Panc1 (cell line): ENCODE data around the gene MAG. TPM values are rescaled to one million over a fixed set of nuclear protein-coding genes. Genes with fewer than 3 reads are reported as not detected.
A peak's percentile ranks its signal among the peaks of the same experiment; 100 is the strongest.

Experiments
- ATAC-seq: fragments of 200-7000 bp; cut with Tn5 transposase; 2 replicates; pipeline ENCODE4 v1.9.1; 2020; ENCODE audit warnings: mild to moderate bottlenecking, moderate library complexity
- BruUV-seq: library from RNA; stranded (reverse); fragments of 400-500 nt; replicated peaks from 2 replicates; lab custom pipeline; 2021; lab: Mats Ljungman, UMichigan
- CTCF ChIA-PET: fragments of 300-600 bp; sonication (Branson Sonifier 250); formaldehyde crosslinking; loops from one replicate; lab custom pipeline; 2022; ENCODE audit warnings: antibody characterized with exemption; lab: Charles Lee
- POLR2A ChIA-PET: fragments of 300-600 bp; sonication (Branson Sonifier 250); formaldehyde crosslinking; loops from one replicate; lab custom pipeline; 2022; ENCODE audit warnings: antibody characterized with exemption; lab: Charles Lee
- DNase-seq: peaks from one replicate; pipeline ENCODE4 v3.0.0-alpha.2; 2010; ENCODE audit warnings: low read depth, low spot score
- H3K27ac ChIP-seq: 2 replicates; pipeline ENCODE4 v1.5.1; 2011; ENCODE audit warnings: mild to moderate bottlenecking, low read length, inconsistent platforms
- H3K27me3 ChIP-seq: fragments of 200-500 bp; sonication (Bioruptor generic); 2 replicates; pipeline ENCODE4 v1.6.0; 2014; ENCODE audit warnings: low read length, inconsistent platforms; ENCODE audit not compliant: control insufficient read depth, insufficient read depth
- H3K36me3 ChIP-seq: fragments of 200-500 bp; sonication (Bioruptor generic); 2 replicates; pipeline ENCODE4 v1.5.1; 2014; ENCODE audit warnings: inconsistent platforms, mild to moderate bottlenecking, low read length, moderate library complexity; ENCODE audit not compliant: control insufficient read depth, insufficient read depth
- H3K4me1 ChIP-seq: 2 replicates; pipeline ENCODE4 v1.5.1; 2011; ENCODE audit warnings: inconsistent platforms, mild to moderate bottlenecking, low read length, moderate library complexity; ENCODE audit not compliant: control insufficient read depth, insufficient read depth
- H3K4me3 ChIP-seq, 2 experiments: 2 replicates each; pipeline ENCODE4 v1.5.1; 2011 to 2012; ENCODE audit warnings: low read depth in 2 of 2, low read length in 2 of 2, mild to moderate bottlenecking in 2 of 2, inconsistent platforms in 1 of 2, moderate library complexity in 1 of 2
- H3K9me3 ChIP-seq: fragments of 200-500 bp; sonication (Bioruptor generic); 2 replicates; pipeline ENCODE4 v1.5.1; 2014; ENCODE audit warnings: low read depth, mild to moderate bottlenecking, inconsistent platforms, low read length, moderate library complexity; ENCODE audit not compliant: control insufficient read depth, insufficient read depth
- CTCF ChIP-seq: fragments of 450-650 bp; IDR thresholded peaks from 2 replicates; pipeline ENCODE4 v1.5.1; 2017; ENCODE audit warnings: mild to moderate bottlenecking
- POLR2AphosphoS5 ChIP-seq: IDR thresholded peaks from 2 replicates; pipeline ENCODE4 v1.6.1; 2012; ENCODE audit warnings: mild to moderate bottlenecking, low read depth, low read length, moderate library complexity
- REST ChIP-seq, 2 experiments: IDR thresholded peaks; 2 replicates each; pipeline ENCODE4 v1.6.1; 2011 to 2012; ENCODE audit warnings: low read depth in 2 of 2, control low read depth in 1 of 2, low read length in 1 of 2, mild to moderate bottlenecking in 1 of 2, moderate library complexity in 1 of 2; ENCODE audit not compliant: insufficient read depth in 1 of 2
- SIN3A ChIP-seq: IDR thresholded peaks from 2 replicates; pipeline ENCODE4 v1.6.1; 2012; ENCODE audit warnings: low read depth, mild to moderate bottlenecking, low read length, moderate library complexity, borderline replicate concordance; ENCODE audit not compliant: insufficient read depth
- TCF7L2 ChIP-seq: IDR thresholded peaks from 2 replicates; pipeline ENCODE4 v1.6.1; 2011; ENCODE audit warnings: mild to moderate bottlenecking, low read depth, low read length, inconsistent platforms
- in situ Hi-C: cut with HindIII; loops from 2 replicates; pipeline ENCODE4 v1.10.0; 2016; ENCODE audit warnings: low sequenced_read_pairs, low pct_unique_long_range_greater_than_20kb
- intact Hi-C: fragments of 100-400 bp; cut with micrococcal nuclease; formaldehyde crosslinking; loops from one replicate; pipeline ENCODE4 v1.10.0; 2022; ENCODE audit not compliant: unreplicated experiment
- total RNA-seq: library from RNA; stranded (reverse); gene quantifications from one replicate; pipeline ENCODE4 v1.2.1, GENCODE V29; 2021; ENCODE audit not compliant: unreplicated experiment

Gene MAG
- total RNA-seq, 1 experiment from 2014 or later: not detected

- no TSS peak for BruUV-seq
- CTCF ChIA-PET: no interaction called here
- H3K4me1 ChIP-seq: peaks cover 23% of the 10 kb centered on the region
- H3K4me3 ChIP-seq: no peak overlapping the region
- H3K27ac ChIP-seq: no peak overlapping the region
- no peaks in the 10 kb centered on the region for H3K36me3 ChIP-seq
- no peak for ATAC-seq
- H3K27me3 ChIP-seq: no peaks in the 10 kb centered on the region
- in situ Hi-C loops: no loop called here
- TF ChIP-seq POLR2AphosphoS5 (no peak; the same call in 1 of the 2 replicates), CTCF (no peak), TCF7L2 (no peak), REST (IDR thresholded peaks at IDR 0.05; ENCODE audit: insufficient read depth in 1 of 2, low read depth in 2 of 2, low read length in 1 of 2) (no peak), SIN3A (no peak)
- POLR2A ChIA-PET: no interaction called here
- no peaks in the 10 kb centered on the region for H3K9me3 ChIP-seq
- intact Hi-C loops: no loop called here
- no peak for DNase-seq
These were observed 30.4 kb upstream of the MAG start for GRCh38 chr19:35261356-35262100.

- DNase-seq (no peak), ATAC-seq (no peak)
- TF ChIP-seq SIN3A: no peak
- peak; percentile 27; the same call in 1 of the 2 replicates for TF ChIP-seq POLR2AphosphoS5
- CTCF ChIA-PET: no interaction called here
- no TSS peak for BruUV-seq
- no peaks in the 10 kb centered on the region for H3K36me3 ChIP-seq
- no peaks in the 10 kb centered on the region for H3K9me3 ChIP-seq
- no peaks in the 10 kb centered on the region for H3K27me3 ChIP-seq
- peaks cover 29% of the 10 kb centered on the region for H3K4me1 ChIP-seq
- H3K27ac ChIP-seq: no peak overlapping the region
- in situ Hi-C loops: no loop called here
- POLR2A ChIA-PET: no interaction called here
- no peak overlapping the region for H3K4me3 ChIP-seq
- intact Hi-C loops: no loop called here
These were observed 29.7 kb upstream of the MAG start for GRCh38 chr19:35262101-35262761.
